Adipocyte (in vitro differentiated cells): ENCODE data around the gene TM2D1.
A peak's percentile ranks its signal among the peaks of the same experiment; 100 is the strongest.

ENCODE experiments used
- DNase-seq: peaks from one replicate; pipeline ENCODE4 v3.0.0-alpha.2; 2015; ENCODE audit warnings: low read depth
- H3K27me3 ChIP-seq: replicated peaks from 2 replicates; pipeline ENCODE4 v1.7.0; 2013; ENCODE audit warnings: mild to moderate bottlenecking, low read length, moderate library complexity; ENCODE audit not compliant: control insufficient read depth, insufficient read depth
- H3K36me3 ChIP-seq: 2 replicates; pipeline ENCODE4 v1.7.0; 2013; ENCODE audit warnings: low read length, mild to moderate bottlenecking, moderate library complexity; ENCODE audit not compliant: control insufficient read depth, insufficient read depth, severe bottlenecking
- H3K4me1 ChIP-seq: 2 replicates; pipeline ENCODE4 v1.7.0; 2013; ENCODE audit warnings: mild to moderate bottlenecking, low read length, moderate library complexity; ENCODE audit not compliant: control insufficient read depth, insufficient read depth
- H3K4me3 ChIP-seq: 2 replicates; pipeline ENCODE4 v1.7.0; 2013; ENCODE audit warnings: mild to moderate bottlenecking, low read length, moderate library complexity
- H3K9ac ChIP-seq: 2 replicates; pipeline ENCODE4 v1.7.0; 2013; ENCODE audit warnings: mild to moderate bottlenecking, low read length, moderate library complexity
- H3K9me3 ChIP-seq: 2 replicates; pipeline ENCODE4 v1.7.0; 2013; ENCODE audit warnings: mild to moderate bottlenecking, low read length, moderate library complexity; ENCODE audit not compliant: control insufficient read depth

Gene TM2D1

DNA sequence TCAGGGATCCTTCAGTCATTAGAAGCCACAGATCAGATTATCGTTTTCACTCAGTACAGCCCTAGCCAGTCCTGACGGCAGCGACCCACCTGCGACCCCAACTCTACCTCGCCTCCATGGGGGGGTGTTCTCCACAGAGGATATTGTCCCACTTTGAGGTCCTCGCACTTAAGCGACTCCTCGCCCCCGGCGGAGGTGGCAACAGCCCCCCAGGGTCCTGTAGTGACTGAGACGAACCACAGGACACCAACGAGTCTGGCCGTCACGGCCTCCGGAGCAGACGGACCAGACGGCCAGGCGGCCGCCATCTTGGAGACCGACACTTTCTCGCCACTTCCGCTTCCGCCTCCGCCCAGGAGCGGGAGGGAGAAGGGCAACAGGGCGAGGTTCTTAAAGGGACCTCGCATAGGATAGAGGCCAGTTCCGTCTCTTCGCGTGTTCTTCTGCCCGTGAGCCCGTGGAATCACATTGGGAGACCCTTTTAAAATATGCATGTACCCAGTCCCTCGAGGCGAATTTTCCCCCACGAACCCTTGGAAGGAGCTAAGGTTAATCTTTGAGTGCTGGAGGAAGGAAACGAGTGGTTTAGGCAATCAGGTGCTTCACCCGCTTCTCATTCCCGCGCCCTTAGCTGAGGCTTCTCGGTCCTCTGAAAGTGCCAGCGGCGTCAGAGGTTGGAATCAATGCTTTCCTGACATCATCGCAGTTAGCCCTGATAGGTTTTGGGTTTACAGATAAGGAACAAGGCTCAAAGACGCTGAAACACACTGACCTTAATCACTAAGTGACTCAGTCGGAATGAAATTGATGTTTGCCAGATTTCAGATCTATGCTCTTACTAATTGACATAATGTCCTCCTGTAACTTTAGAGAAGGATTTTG, at the start of gene TM2D1:
TM2D1 (minus strand) TSS at position 329 of the 882 bp plus-strand sequence; CDS start at position 308, 21 bp downstream.
- Histone ChIP-seq H3K4me3 (peak within 1 kb of the TSS; percentile 98), H3K9me3 (no peaks in the 10 kb centered on the region), H3K9ac (peak within 1 kb of the TSS; percentile 98), H3K4me1 (peaks cover 28% of the 10 kb centered on the region), H3K36me3 (peaks cover 6% of the 10 kb centered on the region), H3K27me3 (no peaks in the 10 kb centered on the region)
- DNase-seq: peak; percentile 95

DNA sequence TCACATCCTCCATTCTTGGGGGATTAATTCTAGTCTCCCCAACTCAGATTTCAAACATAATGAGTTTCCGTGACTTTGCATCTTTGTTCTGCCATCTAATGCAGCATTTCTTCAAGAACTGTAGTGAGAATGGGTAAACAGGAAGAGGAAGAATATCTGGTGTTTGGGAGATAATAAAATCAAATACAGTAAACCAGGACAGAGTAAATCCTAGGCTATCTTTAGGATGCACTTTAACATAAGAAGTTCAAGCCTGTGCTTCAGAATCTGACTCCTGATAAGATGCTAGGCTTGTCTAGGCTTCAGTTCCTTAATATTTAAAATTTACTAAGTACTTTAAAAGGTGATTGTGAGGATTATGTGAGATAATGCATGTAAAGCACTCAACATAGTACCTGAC, 45.2 kb upstream of the TM2D1 start:
- Histone ChIP-seq H3K9me3 (no peaks in the 10 kb centered on the region), H3K9ac (no peak overlapping the region), H3K4me1 (no peaks in the 10 kb centered on the region), H3K36me3 (no peaks in the 10 kb centered on the region), H3K27me3 (no peaks in the 10 kb centered on the region), H3K4me3 (no peak overlapping the region)
- no peak for DNase-seq

DNA sequence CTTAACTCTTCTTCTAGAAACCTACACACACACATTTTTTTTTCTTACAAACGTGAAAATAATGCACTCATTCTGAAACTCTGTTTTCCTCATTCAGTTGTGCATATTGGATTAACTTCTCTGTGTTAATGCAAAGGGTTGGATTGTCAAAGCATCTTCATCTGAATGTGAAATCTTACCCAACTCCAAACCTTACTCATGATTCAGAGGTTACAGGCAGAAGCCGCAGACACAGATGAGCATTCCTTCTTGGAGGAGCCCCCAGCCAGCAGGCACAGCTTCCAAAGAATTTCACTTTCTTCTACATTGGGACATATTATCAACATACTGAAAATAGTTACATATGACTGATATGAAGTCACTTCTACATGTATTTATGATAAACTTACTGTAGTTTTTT, 33.0 kb upstream of the TM2D1 start:
- H3K27me3 ChIP-seq: no peaks in the 10 kb centered on the region
- no peaks in the 10 kb centered on the region for H3K36me3 ChIP-seq
- no peaks in the 10 kb centered on the region for H3K9me3 ChIP-seq
- DNase-seq: peak; percentile 78
- peaks cover 16% of the 10 kb centered on the region for H3K4me1 ChIP-seq
- no peak overlapping the region for H3K9ac ChIP-seq
- H3K4me3 ChIP-seq: no peak overlapping the region

DNA sequence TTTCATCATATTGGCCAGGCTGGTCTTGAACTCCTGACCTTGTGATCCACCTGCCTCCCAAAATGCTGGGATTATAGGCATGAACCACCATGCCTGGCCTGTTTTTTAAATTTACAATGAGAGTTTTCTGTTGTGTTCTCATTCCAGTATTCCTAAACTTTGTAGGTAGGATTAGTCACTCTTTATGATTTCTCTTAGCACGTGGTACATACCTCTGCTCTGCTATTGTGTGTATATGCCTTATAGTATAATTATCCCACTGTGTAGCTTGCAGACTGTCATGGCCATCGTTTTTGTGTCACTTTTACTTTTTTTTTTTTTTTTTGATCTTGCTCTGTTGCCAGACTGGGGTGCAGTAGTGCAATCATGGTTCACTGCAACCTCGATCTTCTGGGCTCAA, 31.8 kb upstream of the TM2D1 start:
- no peaks in the 10 kb centered on the region for H3K9me3 ChIP-seq
- no peaks in the 10 kb centered on the region for H3K36me3 ChIP-seq
- peaks cover 16% of the 10 kb centered on the region for H3K4me1 ChIP-seq
- H3K9ac ChIP-seq: no peak overlapping the region
- DNase-seq: no peak
- no peaks in the 10 kb centered on the region for H3K27me3 ChIP-seq
- H3K4me3 ChIP-seq: no peak overlapping the region

DNA sequence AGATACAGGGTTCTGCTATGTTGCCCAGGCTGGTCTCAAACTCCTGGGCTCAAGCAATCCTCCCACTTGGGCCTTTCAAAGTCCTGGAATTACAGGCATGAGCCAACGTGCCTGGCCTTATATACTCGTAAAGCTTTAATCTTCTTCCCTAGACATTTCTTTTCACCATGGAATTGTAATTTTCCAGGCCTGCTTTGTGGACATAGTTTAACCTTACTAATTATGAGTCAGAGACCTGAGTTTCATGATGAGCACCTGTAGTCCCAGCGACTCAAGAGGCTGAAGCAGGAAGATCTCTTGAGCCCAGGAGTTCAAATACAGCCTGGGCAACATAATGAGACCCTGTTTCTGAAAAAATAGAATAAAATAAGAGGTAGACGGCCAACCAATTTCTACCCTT, 29.6 kb upstream of the TM2D1 start:
- Histone ChIP-seq H3K36me3 (no peaks in the 10 kb centered on the region), H3K27me3 (no peaks in the 10 kb centered on the region), H3K9ac (no peak overlapping the region), H3K9me3 (no peaks in the 10 kb centered on the region), H3K4me3 (no peak overlapping the region), H3K4me1 (peaks cover 16% of the 10 kb centered on the region)
- DNase-seq: no peak

DNA sequence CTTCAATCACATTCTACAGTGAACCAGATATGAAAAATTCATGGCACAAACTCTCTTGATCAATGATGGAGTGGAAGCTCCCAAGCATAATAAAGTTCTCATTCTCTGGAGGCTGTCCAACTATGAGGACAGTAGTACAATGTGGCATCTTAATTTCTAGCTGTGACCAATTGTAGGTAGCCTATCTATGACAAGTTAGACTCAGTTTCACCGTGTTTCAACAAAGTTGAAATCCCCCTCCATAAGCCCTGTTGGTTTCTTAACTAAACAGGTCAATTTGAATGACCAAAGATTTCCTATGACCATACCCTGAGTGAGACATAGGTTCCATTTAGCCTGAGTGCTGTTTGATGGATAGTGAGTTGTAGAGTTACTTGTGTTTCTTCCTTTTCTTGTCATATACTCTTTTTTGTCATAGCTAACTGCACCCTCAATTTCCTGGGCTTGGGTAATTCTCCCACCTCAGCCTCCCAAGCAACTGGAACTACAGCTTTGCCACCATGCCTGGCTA, 29.1 kb upstream of the TM2D1 start:
- no peaks in the 10 kb centered on the region for H3K27me3 ChIP-seq
- DNase-seq: no peak

DNA sequence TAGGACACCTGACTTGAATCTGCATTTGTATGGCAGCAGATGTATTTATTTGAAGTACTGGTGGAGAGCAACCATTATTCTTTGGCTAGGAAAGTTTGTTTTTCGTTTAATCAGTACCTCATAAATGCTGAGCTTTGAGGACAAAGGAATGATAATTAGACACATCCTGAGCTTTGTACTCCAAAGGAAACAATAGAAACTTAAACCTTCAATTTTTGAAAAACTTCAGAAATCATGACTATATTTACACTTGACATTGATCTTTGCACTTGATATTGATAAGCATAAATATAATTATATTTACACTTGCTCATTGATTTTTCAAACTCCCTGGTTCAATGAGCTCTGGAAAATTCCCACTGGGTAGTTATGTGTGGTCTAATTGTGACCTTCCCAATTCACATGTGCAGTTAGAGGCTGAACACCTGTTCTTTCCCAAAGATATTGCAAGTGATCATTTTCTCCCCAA, 28.0 kb upstream of the TM2D1 start:
- Histone ChIP-seq H3K4me3 (no peak overlapping the region), H3K9ac (no peak overlapping the region), H3K9me3 (no peaks in the 10 kb centered on the region), H3K4me1 (peaks cover 6% of the 10 kb centered on the region), H3K27me3 (no peaks in the 10 kb centered on the region), H3K36me3 (no peaks in the 10 kb centered on the region)
- DNase-seq: no peak

More for the DNA sequence above, 29.1 kb upstream of the TM2D1 start:
- Histone ChIP-seq H3K4me3 (no peak overlapping the region), H3K36me3 (no peaks in the 10 kb centered on the region), H3K4me1 (peaks cover 16% of the 10 kb centered on the region), H3K9me3 (no peaks in the 10 kb centered on the region), H3K9ac (no peak overlapping the region)

DNA sequence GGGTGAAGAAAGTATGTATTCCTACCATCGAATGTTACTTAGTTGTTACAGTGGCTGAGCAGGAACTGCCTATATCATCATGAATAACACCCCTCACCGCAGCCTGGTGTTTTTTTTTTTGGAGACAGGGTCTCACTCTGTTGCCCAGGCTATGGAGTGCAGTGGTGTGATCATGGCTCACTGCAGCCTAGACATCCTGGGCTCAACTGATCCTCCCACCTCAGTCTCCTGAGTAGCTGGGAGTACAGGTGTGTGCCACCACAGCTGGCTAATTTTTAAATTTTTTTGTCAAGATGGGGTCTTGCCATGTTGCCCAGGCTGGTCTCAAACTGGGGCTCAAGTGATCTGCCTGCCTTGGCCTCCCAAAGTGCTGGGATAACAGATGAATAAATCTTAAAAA, 24.6 kb upstream of the TM2D1 start:
- no peak overlapping the region for H3K9ac ChIP-seq
- no peaks in the 10 kb centered on the region for H3K27me3 ChIP-seq
- no peak for DNase-seq
- H3K4me3 ChIP-seq: no peak overlapping the region
- no peaks in the 10 kb centered on the region for H3K9me3 ChIP-seq
- peaks cover 11% of the 10 kb centered on the region for H3K4me1 ChIP-seq
- H3K36me3 ChIP-seq: no peaks in the 10 kb centered on the region

DNA sequence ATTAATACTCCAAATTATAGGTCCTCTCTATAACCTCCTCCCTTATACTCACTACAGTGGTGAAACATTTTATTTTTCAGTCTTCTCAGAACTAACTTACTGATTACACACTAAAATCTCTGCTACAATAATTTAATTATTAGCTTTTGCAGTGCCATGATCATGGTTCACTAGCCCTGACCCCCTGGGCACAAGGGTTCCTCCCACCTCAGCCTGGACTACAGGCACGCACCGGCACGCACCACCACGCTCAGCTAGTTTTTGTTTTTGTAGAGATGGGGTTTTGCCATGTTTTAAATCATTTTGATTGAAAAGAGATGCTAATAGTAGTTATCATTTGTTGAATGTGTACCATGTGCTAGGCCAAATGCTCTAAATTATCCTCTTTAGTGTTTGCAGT, 23.6 kb upstream of the TM2D1 start:
- Histone ChIP-seq H3K9ac (no peak overlapping the region), H3K4me1 (peaks cover 11% of the 10 kb centered on the region), H3K4me3 (no peak overlapping the region), H3K27me3 (no peaks in the 10 kb centered on the region), H3K36me3 (no peaks in the 10 kb centered on the region), H3K9me3 (no peaks in the 10 kb centered on the region)
- no peak for DNase-seq

DNA sequence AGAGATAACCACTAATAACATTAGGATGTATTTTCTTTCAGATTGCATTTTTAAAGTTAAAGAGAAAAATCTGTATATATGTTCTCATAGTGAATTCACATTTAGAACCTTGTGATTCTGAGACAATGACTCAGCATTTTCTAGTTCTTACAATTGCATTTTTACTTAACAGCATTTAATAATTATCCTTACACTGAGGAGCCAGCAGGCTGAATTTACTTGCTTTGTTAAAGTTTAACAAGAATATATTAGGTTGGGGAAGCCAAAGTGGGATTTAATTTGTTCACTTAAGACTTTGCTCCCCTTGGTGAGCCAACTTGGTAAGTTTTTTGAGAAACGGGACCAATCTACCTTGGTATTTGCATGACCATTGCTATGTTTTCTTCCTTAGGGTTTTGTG, 21.9 kb upstream of the TM2D1 start:
- Histone ChIP-seq H3K27me3 (no peaks in the 10 kb centered on the region), H3K9ac (peak overlapping the region; percentile 51), H3K9me3 (no peaks in the 10 kb centered on the region), H3K4me1 (peaks cover 14% of the 10 kb centered on the region), H3K4me3 (peak overlapping the region; percentile 52), H3K36me3 (no peaks in the 10 kb centered on the region)
- DNase-seq: peak; percentile 70

DNA sequence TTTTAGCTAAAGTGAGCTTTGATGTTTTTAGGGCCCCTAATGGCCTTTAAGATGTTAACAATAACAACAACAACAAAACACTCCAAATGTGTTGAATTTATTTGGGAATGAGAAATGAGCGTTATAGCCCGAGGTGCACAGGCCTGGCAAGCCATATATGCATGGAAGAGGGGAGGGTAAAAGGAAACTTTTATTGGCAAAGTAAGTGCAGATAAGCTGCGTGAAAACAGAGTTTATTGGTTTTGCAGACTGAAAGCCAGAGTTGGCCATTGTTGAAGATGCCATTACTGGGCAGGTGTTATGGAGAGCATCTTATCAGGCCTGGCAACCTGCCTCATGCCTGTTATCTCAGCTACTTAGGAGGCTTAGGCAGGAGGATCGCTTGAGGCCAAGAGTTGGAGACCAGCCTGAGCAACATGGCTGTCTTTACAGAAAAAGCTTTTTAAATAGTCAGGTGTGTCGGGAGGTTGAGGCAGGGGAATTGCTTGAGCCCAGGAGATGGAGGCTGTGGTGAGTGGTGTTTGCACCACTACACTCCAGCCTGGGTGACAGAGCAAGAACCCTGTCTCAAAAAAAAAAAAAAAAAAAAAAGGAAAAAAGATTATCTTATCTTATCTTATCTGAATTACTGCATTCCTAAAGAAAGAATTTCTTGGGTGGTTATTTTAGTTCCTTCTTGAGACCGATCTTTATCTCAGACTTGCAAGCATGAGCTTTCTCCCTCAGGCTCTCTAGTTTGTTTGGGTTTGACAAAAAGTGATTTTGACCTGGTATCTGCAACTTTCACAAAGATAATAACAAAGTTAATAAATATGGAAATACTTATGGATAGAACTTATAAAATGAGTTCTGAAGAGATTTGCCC, 19.0 kb upstream of the TM2D1 start:
- Histone ChIP-seq H3K9ac (peak overlapping the region; percentile 90), H3K4me1 (peaks cover 14% of the 10 kb centered on the region), H3K36me3 (no peaks in the 10 kb centered on the region), H3K4me3 (peak overlapping the region; percentile 77), H3K9me3 (no peaks in the 10 kb centered on the region), H3K27me3 (no peaks in the 10 kb centered on the region)
- peak; percentile 34 for DNase-seq
